ENCODE data around the gene DHRS13.
"Not testable (repeated sequence)": the region's sequence is repeated elsewhere in the genome, so short reads cannot be mapped to it uniquely, and the experiment has no call there.

DHRS13 gene

GRCh38 chr17:28935744-28936460, 33.0 kb upstream of the DHRS13 start:
- Histone ChIP-seq H3K36me3 (ENCODE audit: control insufficient read depth, insufficient read depth, low read length) (no peaks in the 10 kb centered on the region), H3K79me2 (peaks cover 85% of the 10 kb centered on the region), H3K9ac (no peak overlapping the region), H3K4me1 (peaks cover 26% of the 10 kb centered on the region), H3K4me3 (ENCODE audit: low read depth, low read length) (no peak overlapping the region), H3K9me3 (ENCODE audit: control insufficient read depth, low read length) (no peaks in the 10 kb centered on the region), H3K27ac (no peak overlapping the region), H3K27me3 (ENCODE audit: control insufficient read depth, insufficient read depth, low read length) (no peaks in the 10 kb centered on the region), H2AFZ (no peak overlapping the region), H3K4me2 (ENCODE audit: low read length) (no peak overlapping the region)
- no peak for TF ChIP-seq CTCF (IDR thresholded peaks at IDR 0.05)

DNA sequence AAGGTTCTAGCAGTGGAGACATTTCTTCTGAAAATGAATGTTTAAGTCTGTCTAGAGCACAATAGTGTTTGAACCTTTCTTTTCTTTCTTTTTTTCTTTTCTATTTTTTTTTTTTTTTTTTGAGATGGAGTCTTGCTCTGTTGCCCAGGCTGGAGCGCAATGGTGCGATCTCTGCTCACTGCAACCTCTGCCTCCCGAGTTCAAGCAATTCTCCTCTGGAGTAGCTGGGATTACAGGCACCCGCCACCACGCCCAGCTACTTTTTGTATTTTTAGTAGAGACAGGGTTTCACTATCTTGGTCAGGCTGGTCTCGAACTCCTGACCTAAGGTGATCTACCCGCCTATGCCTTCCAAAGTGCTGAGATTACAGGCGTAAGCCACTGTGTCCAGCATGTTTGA, 31.6 kb upstream of the DHRS13 start:
- H3K79me2 ChIP-seq, result peaks cover 86% of the 10 kb centered on the region
- H2AFZ ChIP-seq; H3K27me3 ChIP-seq (ENCODE audit: control insufficient read depth, insufficient read depth, low read length); H3K4me2 ChIP-seq (ENCODE audit: low read length); H3K4me3 ChIP-seq (ENCODE audit: low read depth, low read length); H3K27ac ChIP-seq; H3K9ac ChIP-seq; H3K36me3 ChIP-seq (ENCODE audit: control insufficient read depth, insufficient read depth, low read length); H3K9me3 ChIP-seq (ENCODE audit: control insufficient read depth, low read length): not testable (repeated sequence)
- peaks cover 26% of the 10 kb centered on the region for H3K4me1 ChIP-seq

DNA sequence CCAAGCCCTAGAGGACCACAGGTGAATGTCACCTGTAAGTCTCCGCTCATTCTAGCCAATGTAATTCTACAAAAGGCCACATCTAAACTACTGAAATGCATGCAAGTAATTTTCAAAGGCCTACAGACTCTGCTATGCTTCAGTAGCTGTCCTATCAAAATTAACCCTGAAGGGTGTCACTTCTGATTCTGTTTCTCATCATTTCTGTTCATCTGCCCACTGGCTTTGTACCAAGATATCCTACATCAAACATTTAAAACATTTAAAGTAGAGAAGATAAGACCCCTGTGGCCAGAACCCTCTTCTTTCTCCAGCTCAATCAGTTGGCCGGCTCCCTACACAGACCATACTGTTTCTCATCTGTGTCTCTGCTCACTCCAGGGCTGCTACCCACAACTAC, 26.9 kb upstream of the DHRS13 start:
- H3K4me1 ChIP-seq, result peaks cover 6% of the 10 kb centered on the region
- no peak for TF ChIP-seq CTCF (IDR thresholded peaks at IDR 0.05)
- no peaks in the 10 kb centered on the region for H3K36me3 ChIP-seq (ENCODE audit: control insufficient read depth, insufficient read depth, low read length)
- H2AFZ ChIP-seq, result no peak overlapping the region
- H3K4me2 ChIP-seq (ENCODE audit: low read length), result no peak overlapping the region
- no peak overlapping the region for H3K9ac ChIP-seq
- H3K27me3 ChIP-seq (ENCODE audit: control insufficient read depth, insufficient read depth, low read length), result no peaks in the 10 kb centered on the region
- no peak overlapping the region for H3K4me3 ChIP-seq (ENCODE audit: low read depth, low read length)
- no peaks in the 10 kb centered on the region for H3K9me3 ChIP-seq (ENCODE audit: control insufficient read depth, low read length)
- H3K79me2 ChIP-seq, result peaks cover 72% of the 10 kb centered on the region
- no peak overlapping the region for H3K27ac ChIP-seq

GRCh38 chr17:28928061-28928460, 25.2 kb upstream of the DHRS13 start:
- Histone ChIP-seq H3K27me3 (ENCODE audit: control insufficient read depth, insufficient read depth, low read length) (no peaks in the 10 kb centered on the region), H3K79me2 (peaks cover 66% of the 10 kb centered on the region), H3K4me3 (ENCODE audit: low read depth, low read length) (no peak overlapping the region), H3K4me2 (ENCODE audit: low read length) (no peak overlapping the region), H3K4me1 (peaks cover 6% of the 10 kb centered on the region), H2AFZ (no peak overlapping the region), H3K36me3 (ENCODE audit: control insufficient read depth, insufficient read depth, low read length) (no peaks in the 10 kb centered on the region), H3K9ac (no peak overlapping the region), H3K27ac (no peak overlapping the region), H3K9me3 (ENCODE audit: control insufficient read depth, low read length) (no peaks in the 10 kb centered on the region)
- no peak for TF ChIP-seq CTCF (IDR thresholded peaks at IDR 0.05)

- TF ChIP-seq CTCF (IDR thresholded peaks at IDR 0.05), result no peak
- no peaks in the 10 kb centered on the region for H3K27me3 ChIP-seq (ENCODE audit: control insufficient read depth, insufficient read depth, low read length)
- H2AFZ ChIP-seq, result no peak overlapping the region
- no peak overlapping the region for H3K27ac ChIP-seq
- no peak overlapping the region for H3K9ac ChIP-seq
- no peaks in the 10 kb centered on the region for H3K36me3 ChIP-seq (ENCODE audit: control insufficient read depth, insufficient read depth, low read length)
- H3K4me1 ChIP-seq, result peaks cover 6% of the 10 kb centered on the region
- peaks cover 53% of the 10 kb centered on the region for H3K79me2 ChIP-seq
- no peaks in the 10 kb centered on the region for H3K9me3 ChIP-seq (ENCODE audit: control insufficient read depth, low read length)
- no peak overlapping the region for H3K4me2 ChIP-seq (ENCODE audit: low read length)
- H3K4me3 ChIP-seq (ENCODE audit: low read depth, low read length), result no peak overlapping the region
Observed at GRCh38 chr17:28926786-28927185, 23.9 kb upstream of the DHRS13 start.

All from parathyroid adenoma (tissue), 2 donors.